Ovary (tissue), 9 donors: Measurements from ENCODE around the gene GNGT1. TPM values are rescaled to one million over a fixed set of nuclear protein-coding genes. Genes with fewer than 3 reads are reported as not detected.

ENCODE experiments used
- DNase-seq, 5 donors: peaks; one replicate each; pipeline ENCODE4 v3.0.0-alpha.2; 2019 to 2020
- H3K27ac ChIP-seq, 2 donors: fragments of 200-600 bp; one replicate each; pipeline versions ENCODE4 v1.5.1 to v1.8.0; 2019 to 2022
- H3K27me3 ChIP-seq: fragments of 200-600 bp; one replicate; pipeline ENCODE4 v1.8.0; 2022
- H3K36me3 ChIP-seq: fragments of 200-600 bp; sonication (generic); one replicate; pipeline ENCODE4 v1.5.1; 2019
- H3K4me1 ChIP-seq: one replicate; pipeline ENCODE4 v1.8.1; 2013; ENCODE audit warnings: mild to moderate bottlenecking, moderate library complexity; ENCODE audit not compliant: insufficient read depth
- H3K4me3 ChIP-seq: fragments of 200-600 bp; sonication (generic); one replicate; pipeline ENCODE4 v1.5.1; 2017
- H3K9me3 ChIP-seq, 2 donors: fragments of 200-600 bp in 1 of 2; sonication (generic) in 1 of 2; one replicate each; pipeline versions ENCODE4 v1.5.1 to v1.8.1; 2013 to 2019; ENCODE audit warnings: mild to moderate bottlenecking in 1 of 2, moderate library complexity in 1 of 2
- EP300 ChIP-seq: sonication (generic); formaldehyde crosslinking; IDR thresholded peaks from one replicate; pipeline ENCODE4 v1.6.1; 2017; ENCODE audit warnings: antibody characterized with exemption
- POLR2A ChIP-seq: fragments of 450-650 bp; IDR thresholded peaks from one replicate; pipeline ENCODE4 v1.6.1; 2017; ENCODE audit warnings: antibody characterized with exemption, mild to moderate bottlenecking, moderate library complexity
- WGBS, 3 donors: extraction: QIAGEN DNeasy Blood & Tissue Kit in 1 of 3; methylation state at CpG; one replicate each; pipeline versions ENCODE4 v1.1.5 to v1.1.7; 2013 to 2017; 5-methylcytosine and 5-hydroxymethylcytosine counted together
- intact Hi-C, 4 donors: fragments of 100-400 bp; cut with DNase I; formaldehyde crosslinking; loops; one replicate each; pipeline versions ENCODE4 v1.11.0 to v1.15.1; 2022 to 2023
- polyA plus RNA-seq, 2 donors: library from polyadenylated mRNA; stranded (reverse); fragments of 200-250 nt in 1 of 2; fragments of 350-450 nt in 1 of 2; fragmentation: Illumina TruSeq in 1 of 2; extraction: RNeasy Lipid Tissue Mini Kit (QIAGEN cat#74804) in 1 of 2; gene quantifications; one replicate each; pipeline ENCODE4 v1.2.3, GENCODE V29; 2013 to 2014
- total RNA-seq, 7 donors: library from RNA; depleted of rRNA in 2 of 7; stranded (reverse); fragments of >200 nt in 2 of 7; fragmentation: NEBNext Ultra II Directional in 3 of 7; extraction: Animal tissue kit (Norgen Biotek cat#: 25700) in 3 of 7; gene quantifications; one replicate each; pipeline versions ENCODE4 v1.1.0 to v1.2.4, GENCODE V29; 2016 to 2023
- TF ChIP-seq, protein P1 (sequence below), 3 donors: fragments of 450-650 bp in 2 of 3; fragments of 200-600 bp in 1 of 3; IDR thresholded peaks; one replicate each; pipeline versions ENCODE4 v1.5.1 to v1.8.0; 2016 to 2022; ENCODE audit warnings: antibody characterized with exemption in 3 of 3, mild to moderate bottlenecking in 1 of 3
- donor health status: DM: no; HTN: no; CAD: no; lungs with moderate emphysema.
- donor health status: DM: no; HTN: no; CAD: no.
- donor health status: Bipolar disorder and iron deficiency.
- donor health status: DM: yes; HTN: yes; CAD: no.
- donor health status: DM: no; HTN: no; CAD: no.
- donor health status: DM: yes; HTN: yes; CAD: no.

GNGT1 gene
- total and polyA plus RNA-seq, 9 donors: 0.41 to 0.92 (median 0.68) TPM; not detected in 4

DNA sequence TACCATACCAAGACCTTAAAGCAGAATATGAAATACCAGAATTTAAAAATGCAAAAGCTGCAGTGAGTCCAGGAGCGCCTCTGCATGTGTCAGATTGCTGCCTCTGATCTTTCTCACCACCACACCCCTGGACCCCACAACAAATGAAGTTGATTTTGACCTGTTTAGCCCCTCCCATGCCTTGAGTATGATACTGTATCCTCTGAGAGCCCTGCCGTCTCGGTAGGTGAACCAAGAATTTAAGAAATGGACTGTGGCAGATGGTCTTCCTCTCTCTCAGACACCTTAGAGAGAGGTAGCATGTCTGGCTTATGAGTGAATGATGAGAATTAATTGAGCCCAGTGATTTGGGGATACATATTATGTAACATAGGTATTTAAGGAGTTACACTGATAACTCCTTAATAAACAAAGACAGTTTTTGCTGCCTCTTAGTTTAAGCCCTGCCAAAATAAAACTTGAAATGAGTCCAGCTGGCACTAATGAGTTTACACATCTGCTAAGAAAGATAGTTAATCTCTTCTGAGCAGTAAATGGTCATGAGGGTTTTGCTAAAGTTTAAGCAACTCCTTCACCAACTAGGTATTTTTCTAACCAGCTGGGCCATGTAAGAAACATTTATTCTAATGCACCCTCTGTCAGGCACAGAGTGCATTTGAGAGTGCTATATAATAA lies 11.3 kb upstream of the GNGT1 start:
- Histone ChIP-seq H3K27ac (peak overlapping the region in 1 of 2 donors; percentile 23), H3K36me3 (no peaks in the 10 kb centered on the region), H3K4me1 (peaks cover 4% of the 10 kb centered on the region), H3K9me3 (no peaks in the 10 kb centered on the region), H3K27me3 (no peaks in the 10 kb centered on the region), H3K4me3 (no peak overlapping the region)
- no peak for DNase-seq
- TF ChIP-seq EP300 (no peak), POLR2A (no peak)
- TF ChIP-seq, protein P1, sequence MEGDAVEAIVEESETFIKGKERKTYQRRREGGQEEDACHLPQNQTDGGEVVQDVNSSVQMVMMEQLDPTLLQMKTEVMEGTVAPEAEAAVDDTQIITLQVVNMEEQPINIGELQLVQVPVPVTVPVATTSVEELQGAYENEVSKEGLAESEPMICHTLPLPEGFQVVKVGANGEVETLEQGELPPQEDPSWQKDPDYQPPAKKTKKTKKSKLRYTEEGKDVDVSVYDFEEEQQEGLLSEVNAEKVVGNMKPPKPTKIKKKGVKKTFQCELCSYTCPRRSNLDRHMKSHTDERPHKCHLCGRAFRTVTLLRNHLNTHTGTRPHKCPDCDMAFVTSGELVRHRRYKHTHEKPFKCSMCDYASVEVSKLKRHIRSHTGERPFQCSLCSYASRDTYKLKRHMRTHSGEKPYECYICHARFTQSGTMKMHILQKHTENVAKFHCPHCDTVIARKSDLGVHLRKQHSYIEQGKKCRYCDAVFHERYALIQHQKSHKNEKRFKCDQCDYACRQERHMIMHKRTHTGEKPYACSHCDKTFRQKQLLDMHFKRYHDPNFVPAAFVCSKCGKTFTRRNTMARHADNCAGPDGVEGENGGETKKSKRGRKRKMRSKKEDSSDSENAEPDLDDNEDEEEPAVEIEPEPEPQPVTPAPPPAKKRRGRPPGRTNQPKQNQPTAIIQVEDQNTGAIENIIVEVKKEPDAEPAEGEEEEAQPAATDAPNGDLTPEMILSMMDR (IDR thresholded peaks at IDR 0.05): no peak
- intact Hi-C loops: loop anchor here in 2 of 4 donors (5.0 to 10.0 kb wide), 3 partner anchors 190 to 380 kb away; no protein-coding TSS in a partner anchor
- 43 to 56% (median 48%) methylated on average over 3 of the region's 3 CpGs for WGBS, 3 donors

DNA sequence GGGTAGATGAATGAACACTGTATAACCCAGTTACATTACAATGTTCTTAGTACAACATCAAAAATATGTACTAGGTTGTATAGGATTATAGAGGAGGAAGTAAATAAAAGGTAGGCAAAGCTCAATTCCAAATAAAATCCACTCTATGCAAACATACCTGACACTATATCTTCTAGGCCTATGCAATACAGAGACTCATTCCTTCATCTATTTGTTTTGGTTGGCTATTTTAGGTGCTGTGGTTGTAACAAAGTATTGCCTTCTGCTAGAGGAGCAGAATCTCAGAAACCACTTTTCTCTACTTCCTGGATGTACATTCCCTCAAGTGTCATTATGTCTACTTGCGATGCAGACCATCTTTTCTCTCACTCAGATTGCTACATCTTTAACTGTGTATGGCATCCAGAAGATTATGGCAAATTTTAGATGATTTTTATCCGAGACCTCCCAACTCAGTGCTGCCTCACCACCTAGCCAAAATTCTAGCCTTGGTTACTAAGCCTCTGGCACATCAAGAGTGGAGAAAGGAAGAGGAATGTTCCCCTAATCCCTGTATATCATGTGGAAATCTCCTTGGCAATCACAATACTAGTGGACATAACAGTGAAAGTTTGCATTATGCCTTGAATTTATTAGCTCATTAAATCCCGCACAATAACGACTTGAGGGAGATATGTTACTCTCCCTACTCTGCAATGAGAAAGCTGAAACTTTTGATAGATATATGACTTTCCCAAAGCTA lies 10.3 kb upstream of the GNGT1 start:
- Histone ChIP-seq H3K4me3 (no peak overlapping the region), H3K36me3 (no peaks in the 10 kb centered on the region), H3K27me3 (no peaks in the 10 kb centered on the region), H3K4me1 (peaks cover 4% of the 10 kb centered on the region), H3K9me3 (no peaks in the 10 kb centered on the region), H3K27ac (no peak overlapping the region)
- intact Hi-C loops: loop anchor here in 2 of 4 donors (10.0 kb wide), 2 partner anchors 189 to 379 kb away; no protein-coding TSS in a partner anchor
- no peak for TF ChIP-seq EP300
- TF ChIP-seq, protein P1 (IDR thresholded peaks at IDR 0.05): no peak
- no peak for TF ChIP-seq POLR2A
- DNase-seq: no peak
- 67 to 87% (median 77%) methylated on average over 4 of the region's 4 CpGs for WGBS, 3 donors

DNA sequence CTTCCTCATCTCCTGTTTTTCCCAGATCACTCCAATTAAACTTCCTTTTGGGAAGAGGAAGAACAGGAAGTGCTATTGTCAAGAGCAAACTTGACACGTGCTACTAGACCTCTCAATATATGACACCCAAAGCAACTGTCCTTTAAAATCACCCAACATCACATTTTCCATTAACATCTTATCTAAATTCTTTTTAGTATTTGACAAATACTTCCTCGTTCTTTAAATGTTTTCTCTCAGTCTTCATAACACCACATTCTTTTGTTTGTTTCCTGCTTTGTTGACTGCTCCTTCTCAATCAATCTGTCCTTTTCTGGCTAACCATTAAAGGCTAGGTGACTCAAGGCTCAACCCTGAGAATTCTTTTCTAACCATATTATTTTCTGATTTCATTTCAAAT lies 8.7 kb upstream of the GNGT1 start:
- H3K4me3 ChIP-seq: no peak overlapping the region
- peaks cover 4% of the 10 kb centered on the region for H3K4me1 ChIP-seq
- intact Hi-C loops: loop anchor here in 2 of 4 donors (10.0 kb wide), 2 partner anchors 187 to 377 kb away; no protein-coding TSS in a partner anchor
- no peak overlapping the region for H3K27ac ChIP-seq
- WGBS, 3 donors: 59 to 78% (median 69%) methylated on average over 2 of the region's 2 CpGs
- H3K27me3 ChIP-seq: no peaks in the 10 kb centered on the region
- no peak for DNase-seq
- H3K9me3 ChIP-seq: no peaks in the 10 kb centered on the region
- no peaks in the 10 kb centered on the region for H3K36me3 ChIP-seq
- TF ChIP-seq, protein P1 (IDR thresholded peaks at IDR 0.05): no peak
- TF ChIP-seq POLR2A (no peak), EP300 (no peak)

DNA sequence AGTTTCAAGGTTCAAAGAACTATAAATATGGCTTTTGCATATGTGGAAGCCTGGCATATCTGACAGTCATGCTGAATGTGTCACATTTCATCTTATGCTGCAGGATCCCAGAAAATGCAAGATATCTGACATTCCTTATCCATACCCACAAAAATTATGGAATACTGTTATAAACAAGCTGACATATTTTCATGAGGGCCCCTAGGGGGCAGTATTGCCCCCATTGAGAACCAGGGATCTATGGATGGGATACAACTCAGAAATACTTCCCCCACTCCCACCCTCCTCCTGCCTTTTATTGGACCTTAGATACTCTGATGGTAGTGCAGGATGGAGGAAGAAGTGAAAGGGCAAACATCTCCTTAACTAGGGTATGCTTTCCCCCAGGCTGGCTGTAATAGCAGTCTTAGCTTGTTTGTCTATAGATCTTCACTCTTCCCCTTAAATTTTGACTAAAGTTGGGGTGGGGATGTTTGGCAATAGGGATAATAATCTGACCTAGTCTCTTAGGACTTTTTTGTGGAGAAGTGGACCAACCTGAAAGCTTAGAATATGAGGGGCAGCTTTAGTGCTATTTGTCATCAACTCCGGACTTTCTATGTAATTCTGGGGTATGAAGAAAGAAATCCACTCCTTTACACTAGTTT lies 3.5 kb upstream of the GNGT1 start:
- Histone ChIP-seq H3K4me3 (no peak overlapping the region), H3K9me3 (no peaks in the 10 kb centered on the region), H3K36me3 (no peaks in the 10 kb centered on the region), H3K27me3 (no peaks in the 10 kb centered on the region), H3K4me1 (no peaks in the 10 kb centered on the region), H3K27ac (no peak overlapping the region)
- intact Hi-C loops: loop anchor here in 1 of 4 donors (5.0 to 10.0 kb wide), 2 partner anchors 102 to 184 kb away; partner anchors contain the start of gene BET1
- TF ChIP-seq EP300: no peak
- TF ChIP-seq, protein P1 (IDR thresholded peaks at IDR 0.05): peak; percentile 44 to 57 (median 53)
- peak in 1 of 5 donors; percentile 51 for DNase-seq
- 95 to 97% (median 97%) methylated on average over 1 of the region's 1 CpG for WGBS, 3 donors
